Karpas-422 (cell line): ENCODE results near the gene RIT2. TPM values are rescaled to one million over a fixed set of nuclear protein-coding genes. Genes with fewer than 3 reads are reported as not detected.

Experiments used
- DNase-seq: peaks from one replicate; pipeline ENCODE4 v3.0.0-alpha.2; 2015
- H2AFZ ChIP-seq: fragments of 200-600 bp; sonication (generic); 2 replicates; pipeline ENCODE4 v1.6.1; 2014; ENCODE audit warnings: antibody characterized with exemption, low read length, mixed read lengths
- H3K27ac ChIP-seq: fragments of 200-600 bp; sonication (generic); 2 replicates; pipeline ENCODE4 v1.5.1; 2014; ENCODE audit warnings: mild to moderate bottlenecking, low read length, moderate library complexity
- H3K27me3 ChIP-seq: fragments of 200-600 bp; sonication (generic); 2 replicates; pipeline ENCODE4 v1.6.1; 2014; ENCODE audit warnings: low read length, mixed read lengths
- H3K36me3 ChIP-seq: fragments of 200-600 bp; sonication (generic); 2 replicates; pipeline ENCODE4 v1.6.1; 2014; ENCODE audit warnings: low read length, mixed read lengths; ENCODE audit not compliant: insufficient read depth
- H3K4me1 ChIP-seq: fragments of 200-600 bp; sonication (generic); 2 replicates; pipeline ENCODE4 v1.6.1; 2014; ENCODE audit warnings: mild to moderate bottlenecking, low read length, mixed read lengths
- H3K4me2 ChIP-seq: fragments of 200-600 bp; sonication (generic); 2 replicates; pipeline ENCODE4 v1.6.1; 2014; ENCODE audit warnings: low read length, low read depth, mild to moderate bottlenecking; ENCODE audit not compliant: poor library complexity, severe bottlenecking
- H3K4me3 ChIP-seq: fragments of 200-600 bp; sonication (generic); 2 replicates; pipeline ENCODE4 v1.5.1; 2014; ENCODE audit warnings: mild to moderate bottlenecking, antibody characterized with exemption, low read length, mixed read lengths
- H3K79me2 ChIP-seq: fragments of 200-600 bp; sonication (generic); 2 replicates; pipeline ENCODE4 v1.6.1; 2014; ENCODE audit warnings: mild to moderate bottlenecking, low read length, mixed read lengths
- H3K9ac ChIP-seq: fragments of 200-600 bp; sonication (generic); 2 replicates; pipeline ENCODE4 v1.6.0; 2014; ENCODE audit warnings: low read length
- H3K9me2 ChIP-seq: fragments of 200-600 bp; sonication (generic), shearing (Covaris generic); replicated peaks from 2 replicates; pipeline ENCODE4 v1.6.0; 2014; ENCODE audit warnings: mild to moderate bottlenecking, low read length, moderate library complexity; ENCODE audit not compliant: insufficient read depth
- H3K9me3 ChIP-seq: fragments of 300-700, 200-600 bp; sonication (generic); 2 replicates; pipeline ENCODE4 v1.6.1; 2014; ENCODE audit warnings: low read length, mixed read lengths
- H4K20me1 ChIP-seq: fragments of 200-600 bp; sonication (generic); 2 replicates; pipeline ENCODE4 v1.6.1; 2014; ENCODE audit warnings: mild to moderate bottlenecking, antibody characterized with exemption, low read length, low read depth; ENCODE audit not compliant: insufficient read depth
- total RNA-seq: library from RNA; depleted of rRNA; stranded (reverse); fragments of >200 nt; shearing (Covaris generic); gene quantifications from 2 replicates; pipeline ENCODE4 v1.2.3, GENCODE V29; 2014; ENCODE audit warnings: low replicate concordance

The RIT2 gene
- total RNA-seq, 1 experiment from 2014 or later, result not detected

- Histone ChIP-seq H4K20me1 (no peaks in the 10 kb centered on the region), H3K4me2 (no peak overlapping the region), H3K9me3 (peaks cover 14% of the 10 kb centered on the region; the same call in 1 of the 2 replicates), H2AFZ (no peak overlapping the region), H3K27me3 (no peaks in the 10 kb centered on the region), H3K9ac (no peak overlapping the region), H3K9me2 (no peaks in the 10 kb centered on the region), H3K4me3 (no peak overlapping the region), H3K4me1 (no peaks in the 10 kb centered on the region), H3K79me2 (no peaks in the 10 kb centered on the region), H3K36me3 (no peaks in the 10 kb centered on the region), H3K27ac (no peak overlapping the region)
- DNase-seq, result no peak
Observed at GRCh38 chr18:42931491-42931890, 184.0 kb downstream of the RIT2 start.

GRCh38 chr18:42929857-42930256 lies 185.6 kb downstream of the RIT2 start:
- Histone ChIP-seq H3K27ac (no peak overlapping the region), H3K4me2 (no peak overlapping the region), H3K9me2 (no peaks in the 10 kb centered on the region), H3K36me3 (no peaks in the 10 kb centered on the region), H3K27me3 (no peaks in the 10 kb centered on the region), H3K4me3 (no peak overlapping the region), H3K79me2 (no peaks in the 10 kb centered on the region), H3K9me3 (peaks cover 12% of the 10 kb centered on the region), H3K4me1 (no peaks in the 10 kb centered on the region), H3K9ac (no peak overlapping the region), H2AFZ (no peak overlapping the region), H4K20me1 (no peaks in the 10 kb centered on the region)
- DNase-seq, result no peak

GRCh38 chr18:42929181-42929580 lies 186.3 kb downstream of the RIT2 start:
- Histone ChIP-seq H3K4me3 (no peak overlapping the region), H3K79me2 (no peaks in the 10 kb centered on the region), H3K9ac (no peak overlapping the region), H3K9me2 (no peaks in the 10 kb centered on the region), H3K4me2 (no peak overlapping the region), H3K27ac (no peak overlapping the region), H3K27me3 (no peaks in the 10 kb centered on the region), H3K36me3 (no peaks in the 10 kb centered on the region), H4K20me1 (no peaks in the 10 kb centered on the region), H3K4me1 (no peaks in the 10 kb centered on the region), H2AFZ (no peak overlapping the region), H3K9me3 (peaks cover 16% of the 10 kb centered on the region)
- no peak for DNase-seq

- no peaks in the 10 kb centered on the region for H3K36me3 ChIP-seq
- no peak overlapping the region for H3K27ac ChIP-seq
- H4K20me1 ChIP-seq, result no peaks in the 10 kb centered on the region
- H3K4me3 ChIP-seq, result no peak overlapping the region
- H3K9ac ChIP-seq, result no peak overlapping the region
- no peaks in the 10 kb centered on the region for H3K27me3 ChIP-seq
- no peak for DNase-seq
- H3K4me2 ChIP-seq, result no peak overlapping the region
- no peaks in the 10 kb centered on the region for H3K9me2 ChIP-seq
- H2AFZ ChIP-seq, result no peak overlapping the region
- no peaks in the 10 kb centered on the region for H3K79me2 ChIP-seq
- H3K4me1 ChIP-seq, result no peaks in the 10 kb centered on the region
- peaks cover 13% of the 10 kb centered on the region for H3K9me3 ChIP-seq
Observed at GRCh38 chr18:42925036-42925435, 190.4 kb downstream of the RIT2 start.

GRCh38 chr18:42922363-42922762 lies 193.1 kb downstream of the RIT2 start:
- H3K79me2 ChIP-seq, result no peaks in the 10 kb centered on the region
- H3K9me2 ChIP-seq, result no peaks in the 10 kb centered on the region
- no peak overlapping the region for H2AFZ ChIP-seq
- no peaks in the 10 kb centered on the region for H3K4me1 ChIP-seq
- H3K27ac ChIP-seq, result no peak overlapping the region
- no peak overlapping the region for H3K9ac ChIP-seq
- DNase-seq, result no peak
- H4K20me1 ChIP-seq, result no peaks in the 10 kb centered on the region
- no peak overlapping the region for H3K4me3 ChIP-seq
- H3K36me3 ChIP-seq, result no peaks in the 10 kb centered on the region
- no peaks in the 10 kb centered on the region for H3K27me3 ChIP-seq
- H3K4me2 ChIP-seq, result no peak overlapping the region
- H3K9me3 ChIP-seq, result peaks cover 8% of the 10 kb centered on the region

GRCh38 chr18:42921226-42921737 lies 194.2 kb downstream of the RIT2 start:
- Histone ChIP-seq H3K27me3 (no peaks in the 10 kb centered on the region), H3K4me2 (no peak overlapping the region), H3K9me3 (peaks cover 4% of the 10 kb centered on the region), H3K9me2 (no peaks in the 10 kb centered on the region), H2AFZ (no peak overlapping the region), H3K36me3 (no peaks in the 10 kb centered on the region), H3K4me1 (no peaks in the 10 kb centered on the region), H3K79me2 (no peaks in the 10 kb centered on the region), H3K9ac (no peak overlapping the region), H3K27ac (no peak overlapping the region), H3K4me3 (no peak overlapping the region), H4K20me1 (no peaks in the 10 kb centered on the region)
- DNase-seq, result no peak

GRCh38 chr18:42920621-42921020 lies 194.9 kb downstream of the RIT2 start:
- H3K4me3 ChIP-seq, result no peak overlapping the region
- DNase-seq, result no peak

GRCh38 chr18:42915299-42915698 lies 200.2 kb downstream of the RIT2 start:
- H3K79me2 ChIP-seq, result no peaks in the 10 kb centered on the region
- H3K4me3 ChIP-seq, result no peak overlapping the region
- no peaks in the 10 kb centered on the region for H3K4me1 ChIP-seq
- H3K36me3 ChIP-seq, result no peaks in the 10 kb centered on the region
- H3K27me3 ChIP-seq, result no peaks in the 10 kb centered on the region
- DNase-seq, result no peak
- H3K4me2 ChIP-seq, result no peak overlapping the region
- H3K9ac ChIP-seq, result no peak overlapping the region
- no peak overlapping the region for H3K27ac ChIP-seq
- no peaks in the 10 kb centered on the region for H4K20me1 ChIP-seq
- H3K9me2 ChIP-seq, result no peaks in the 10 kb centered on the region
- no peak overlapping the region for H2AFZ ChIP-seq
- peaks cover 12% of the 10 kb centered on the region for H3K9me3 ChIP-seq

More at GRCh38 chr18:42920621-42921020, 194.9 kb downstream of the RIT2 start:
- no peaks in the 10 kb centered on the region for H3K36me3 ChIP-seq
- no peaks in the 10 kb centered on the region for H3K27me3 ChIP-seq
- H3K9me3 ChIP-seq, result peaks cover 4% of the 10 kb centered on the region
- H3K4me1 ChIP-seq, result no peaks in the 10 kb centered on the region
- no peak overlapping the region for H3K27ac ChIP-seq
- no peaks in the 10 kb centered on the region for H3K79me2 ChIP-seq
- H3K4me2 ChIP-seq, result no peak overlapping the region
- no peaks in the 10 kb centered on the region for H4K20me1 ChIP-seq
- H3K9me2 ChIP-seq, result no peaks in the 10 kb centered on the region
- no peak overlapping the region for H3K9ac ChIP-seq
- H2AFZ ChIP-seq, result no peak overlapping the region

- Histone ChIP-seq H3K36me3 (no peaks in the 10 kb centered on the region), H3K79me2 (no peaks in the 10 kb centered on the region), H3K4me3 (no peak overlapping the region)
Observed at GRCh38 chr18:42914476-42914875, 201.0 kb downstream of the RIT2 start.

More at GRCh38 chr18:42914476-42914875, 201.0 kb downstream of the RIT2 start:
- Histone ChIP-seq H3K9ac (no peak overlapping the region), H3K27ac (no peak overlapping the region), H3K4me2 (no peak overlapping the region), H2AFZ (no peak overlapping the region), H3K9me2 (no peaks in the 10 kb centered on the region), H3K9me3 (peaks cover 12% of the 10 kb centered on the region), H4K20me1 (no peaks in the 10 kb centered on the region), H3K4me1 (no peaks in the 10 kb centered on the region), H3K27me3 (no peaks in the 10 kb centered on the region)
- DNase-seq, result no peak
